Immature natural killer cell (primary cell): ENCODE measurements around the gene POMT1. TPM values are rescaled to one million over a fixed set of nuclear protein-coding genes. Genes with fewer than 3 reads are reported as not detected.

Experiments
- DNase-seq, 3 donors: peaks; one replicate each; pipeline ENCODE4 v3.0.0; 2022; ENCODE audit warnings: mixed read lengths in 1 of 3
- H3K27ac Mint-ChIP-seq, 6 donors: one replicate each; pipeline ENCODE4 v1.8.0; 2020; ENCODE audit warnings: mixed read lengths in 6 of 6, mild to moderate bottlenecking in 5 of 6, inconsistent platforms in 4 of 6, moderate library complexity in 3 of 6
- H3K27me3 Mint-ChIP-seq, 3 donors: one replicate each; pipeline ENCODE4 v1.8.0; 2020 to 2021; ENCODE audit warnings: low read depth in 3 of 3, mild to moderate bottlenecking in 3 of 3, mixed read lengths in 3 of 3, moderate library complexity in 3 of 3, inconsistent platforms in 1 of 3
- H3K36me3 Mint-ChIP-seq, 3 donors: one replicate each; pipeline ENCODE4 v1.8.0; 2020; ENCODE audit warnings: mixed read lengths in 3 of 3, inconsistent platforms in 2 of 3, mild to moderate bottlenecking in 2 of 3
- H3K4me1 Mint-ChIP-seq, 2 donors: one replicate each; pipeline ENCODE4 v1.8.0; 2020; ENCODE audit warnings: inconsistent platforms in 2 of 2, mild to moderate bottlenecking in 2 of 2, mixed read lengths in 2 of 2, moderate library complexity in 1 of 2
- H3K4me3 Mint-ChIP-seq, 5 donors: one replicate each; pipeline ENCODE4 v1.8.0; 2020; ENCODE audit warnings: mild to moderate bottlenecking in 5 of 5, mixed read lengths in 5 of 5, inconsistent platforms in 3 of 5, moderate library complexity in 3 of 5
- H3K9me3 Mint-ChIP-seq, 6 donors: one replicate each; pipeline ENCODE4 v1.8.0; 2020; ENCODE audit warnings: mild to moderate bottlenecking in 6 of 6, mixed read lengths in 6 of 6, inconsistent platforms in 4 of 6, moderate library complexity in 3 of 6
- polyA plus RNA-seq, 3 donors: library from polyadenylated mRNA; unstranded; fragments of 300-500 nt; fragmentation: Illumina TruSeq; gene quantifications; one replicate each; pipeline ENCODE4 v1.2.3, GENCODE V29; 2021

Gene POMT1
- polyA plus RNA-seq, 3 donors from 2014 or later: 4.8 to 10.4 (median 8.0) TPM

DNA sequence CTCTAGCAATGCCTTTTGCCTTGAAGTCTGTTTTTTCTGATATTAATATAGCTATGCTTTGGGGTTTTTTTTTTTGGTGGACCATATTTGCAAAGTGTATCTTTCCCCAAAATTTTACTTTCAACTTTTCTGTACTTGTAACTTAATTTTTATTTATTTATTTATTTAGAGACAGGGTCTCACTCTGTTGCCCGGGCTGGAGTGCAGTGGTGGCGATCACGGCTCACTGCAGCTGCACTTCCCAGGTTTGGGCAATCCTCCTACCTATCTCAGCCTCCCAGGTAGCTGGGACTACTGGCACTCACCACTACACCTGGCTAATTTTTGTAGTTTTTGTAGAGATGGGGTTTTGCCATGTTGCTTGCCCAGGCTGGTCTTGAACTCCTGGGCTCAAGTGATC, 63.4 kb downstream of the POMT1 start:
- Mint-ChIP-seq H3K36me3 (peaks cover 3 to 6% (median 4%) of the 10 kb centered on the region in 3 donors), H3K27me3 (peaks cover 3 to 11% (median 8%) of the 10 kb centered on the region in 3 donors), H3K4me1 (no peaks in the 10 kb centered on the region), H3K27ac (no peak overlapping the region), H3K4me3 (no peak overlapping the region), H3K9me3 (peaks cover 0 to 5% (median 0%) of the 10 kb centered on the region in 6 donors)
- no peak for DNase-seq

- Mint-ChIP-seq H3K9me3 (peaks cover 0 to under 1% (median 0%) of the 10 kb centered on the region in 6 donors), H3K4me3 (no peak overlapping the region), H3K27ac (peak overlapping the region in 1 of 6 donors; percentile 34), H3K27me3 (peaks cover 3 to 11% (median 6%) of the 10 kb centered on the region in 3 donors), H3K4me1 (no peaks in the 10 kb centered on the region), H3K36me3 (peaks cover 4 to 11% (median 8%) of the 10 kb centered on the region in 3 donors)
- no peak for DNase-seq
Observed at GRCh38 chr9:131567910-131568309, 65.2 kb downstream of the POMT1 start.

Other genes starting within 250 kb of the POMT1 start
- 10 to 100 TPM in 1 of 3 donors, 1 to 10 TPM in 2; 5.0 to 20.8 (median 7.5) TPM for gene FAM78A, start 226.4 kb upstream of the POMT1 start, polyA plus RNA-seq
- 1 to 10 TPM in 2 of 3 donors, under 1 TPM in 1; 0.44 to 1.4 (median 1.2) TPM for gene PLPP7, start 213.2 kb upstream of the POMT1 start, polyA plus RNA-seq
- 10 to 100 TPM in 1 of 3 donors, 1 to 10 TPM in 2; 2.0 to 48.1 (median 9.6) TPM for gene PRRC2B, start 108.8 kb upstream of the POMT1 start, polyA plus RNA-seq
- 10 to 100 TPM; 27.3 to 34.7 (median 33.7) TPM for gene UCK1, start 28.3 kb downstream of the POMT1 start, polyA plus RNA-seq
- gene PRRT1B, start 42.6 kb downstream of the POMT1 start, polyA plus RNA-seq: not detected
- 10 to 100 TPM in 1 of 3 donors, 1 to 10 TPM in 2; 1.2 to 15.8 (median 7.4) TPM for gene RAPGEF1, start 237.2 kb downstream of the POMT1 start, polyA plus RNA-seq